Vagina (tissue), 2 donors: ENCODE data around the gene UQCR11. TPM values are rescaled to one million over a fixed set of nuclear protein-coding genes. Genes with fewer than 3 reads are reported as not detected.

Experiments used
- DNase-seq, 2 donors: peaks; one replicate each; pipeline ENCODE4 v3.0.0-alpha.2; 2017; ENCODE audit errors: extremely low spot score in 2 of 2
- H3K27ac ChIP-seq: fragments of 200-600 bp; sonication (generic); one replicate; pipeline ENCODE4 v1.5.1; 2019
- H3K27me3 ChIP-seq: fragments of 200-600 bp; sonication (generic); one replicate; pipeline ENCODE4 v1.5.1; 2019
- H3K36me3 ChIP-seq, 2 donors: fragments of 200-600 bp; sonication (generic); one replicate each; pipeline ENCODE4 v1.5.1; 2017 to 2019
- H3K4me1 ChIP-seq: fragments of 200-600 bp; sonication (generic); one replicate; pipeline ENCODE4 v1.5.1; 2019
- H3K4me3 ChIP-seq, 2 donors: fragments of 200-600 bp; sonication (generic); 1 replicate in 1 of 2; 2 replicates in 1 of 2; pipeline ENCODE4 v1.5.1; 2016 to 2019
- H3K9me3 ChIP-seq: fragments of 200-600 bp; sonication (generic); one replicate; pipeline ENCODE4 v1.5.1; 2019
- CTCF ChIP-seq, 3 experiments: fragments of 450-650 bp in 2 of 3; fragments of 200-600 bp in 1 of 3; sonication (generic) in 1 of 3; IDR thresholded peaks; one replicate each; pipeline ENCODE4 v1.5.1; 2017 to 2019; ENCODE audit warnings: antibody characterized with exemption in 3 of 3, mild to moderate bottlenecking in 2 of 3, moderate library complexity in 2 of 3
- POLR2A ChIP-seq, 2 donors: fragments of 450-650 bp; IDR thresholded peaks; one replicate each; pipeline ENCODE4 v1.6.1; 2017; ENCODE audit warnings: antibody characterized with exemption in 2 of 2, mild to moderate bottlenecking in 2 of 2, moderate library complexity in 2 of 2
- POLR2AphosphoS5 ChIP-seq, 2 donors: sonication (generic); formaldehyde crosslinking; IDR thresholded peaks; one replicate each; pipeline ENCODE4 v1.9.0; 2017; ENCODE audit warnings: antibody characterized with exemption in 2 of 2, mild to moderate bottlenecking in 2 of 2, low read depth in 1 of 2; ENCODE audit not compliant: insufficient read depth in 1 of 2
- intact Hi-C: fragments of 100-400 bp; cut with DNase I; formaldehyde crosslinking; loops from one replicate; pipeline ENCODE4 v1.15.1; 2023
- total RNA-seq: library from RNA; depleted of rRNA; stranded (reverse); fragments of >200 nt; gene quantifications from one replicate; pipeline ENCODE4 v1.2.3, GENCODE V29; 2016

The UQCR11 gene
- total RNA-seq, 1 donor from 2014 or later = 79.8 TPM

GRCh38 chr19:1651568-1652291, 46.5 kb upstream of the UQCR11 start:
- H3K36me3 ChIP-seq = no peaks in the 10 kb centered on the region
- peaks cover 31% of the 10 kb centered on the region for H3K4me1 ChIP-seq
- TF ChIP-seq POLR2A (IDR thresholded peaks at IDR 0.05) (no peak), CTCF (IDR thresholded peaks at IDR 0.05) (no peak), POLR2AphosphoS5 (IDR thresholded peaks at IDR 0.05; ENCODE audit: insufficient read depth in 1 of 2, low read depth in 1 of 2) (no peak)
- peak overlapping the region; percentile 57 to 91 for H3K4me3 ChIP-seq
- DNase-seq = no peak
- intact Hi-C loops = loop anchor here (2.0 kb wide), 1 partner anchor 45 kb away; no protein-coding TSS in a partner anchor
- no peaks in the 10 kb centered on the region for H3K27me3 ChIP-seq
- no peaks in the 10 kb centered on the region for H3K9me3 ChIP-seq
- peak overlapping the region; percentile 73 for H3K27ac ChIP-seq

- DNase-seq = no peak
- intact Hi-C loops = no loop called here
- Histone ChIP-seq H3K4me1 (peaks cover 31% of the 10 kb centered on the region), H3K9me3 (no peaks in the 10 kb centered on the region), H3K27me3 (no peaks in the 10 kb centered on the region), H3K4me3 (peak overlapping the region; percentile 57 to 91), H3K36me3 (peaks cover 0 to 4% of the 10 kb centered on the region in 2 donors), H3K27ac (peak overlapping the region; percentile 73)
- TF ChIP-seq CTCF (IDR thresholded peaks at IDR 0.05) (peak in 1 of 3 experiments; percentile 15), POLR2A (IDR thresholded peaks at IDR 0.05) (no peak), POLR2AphosphoS5 (IDR thresholded peaks at IDR 0.05; ENCODE audit: insufficient read depth in 1 of 2, low read depth in 1 of 2) (no peak)
These were observed 45.6 kb upstream of the UQCR11 start for GRCh38 chr19:1650650-1651567.

DNA sequence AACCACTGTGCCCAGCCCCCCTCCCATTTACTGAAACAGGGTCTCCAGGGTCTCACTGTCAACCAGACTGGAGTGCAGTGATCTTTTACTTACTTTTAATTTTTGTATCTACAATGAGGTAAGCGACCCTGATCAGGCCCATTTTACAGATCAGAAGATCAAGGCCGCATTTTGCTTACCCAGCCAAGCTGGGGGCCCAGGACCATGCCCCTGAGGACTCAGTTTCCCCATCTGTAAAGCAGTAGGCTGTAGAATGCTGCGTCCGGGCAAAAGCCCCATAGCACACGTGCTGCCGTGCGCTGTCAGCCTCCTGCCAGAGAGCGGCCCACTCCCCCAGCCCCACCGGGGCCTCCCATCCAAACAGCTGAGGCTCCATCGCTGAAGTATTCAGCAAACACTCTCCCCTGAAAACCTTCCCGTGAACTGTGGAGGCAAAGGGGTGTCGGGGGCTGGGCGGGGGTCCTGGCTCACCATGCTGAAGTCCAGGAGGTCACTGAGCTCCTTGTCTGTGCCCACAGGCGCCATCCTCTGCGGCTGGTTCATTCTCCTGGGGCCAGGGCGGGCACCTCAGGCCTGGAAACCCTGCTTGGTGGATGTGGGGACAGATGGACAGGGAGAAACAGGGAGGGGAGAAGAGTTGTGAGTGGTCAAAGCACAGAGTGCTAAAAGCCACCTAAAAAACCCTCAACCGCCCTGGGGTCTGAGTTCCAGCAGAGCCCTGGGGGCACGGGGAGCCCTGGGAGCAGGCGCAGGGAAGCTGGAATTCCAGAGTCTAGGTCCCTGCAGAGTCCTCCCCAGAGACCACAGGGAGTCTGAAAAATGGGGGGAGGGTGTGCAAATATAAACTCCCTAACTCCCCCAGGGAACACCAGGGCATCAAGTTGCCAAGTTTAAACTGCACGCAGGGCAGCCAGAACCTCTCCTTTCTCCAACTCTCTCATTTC, 44.7 kb upstream of the UQCR11 start:
- Histone ChIP-seq H3K36me3 (peaks cover 0 to 4% of the 10 kb centered on the region in 2 donors), H3K27ac (peak overlapping the region; percentile 73), H3K9me3 (no peaks in the 10 kb centered on the region), H3K4me3 (peak overlapping the region; percentile 57 to 91), H3K4me1 (peaks cover 31% of the 10 kb centered on the region), H3K27me3 (no peaks in the 10 kb centered on the region)
- intact Hi-C loops = no loop called here
- no peak for DNase-seq
- TF ChIP-seq POLR2AphosphoS5 (IDR thresholded peaks at IDR 0.05; ENCODE audit: insufficient read depth in 1 of 2, low read depth in 1 of 2) (no peak), POLR2A (IDR thresholded peaks at IDR 0.05) (no peak), CTCF (IDR thresholded peaks at IDR 0.05) (no peak)

GRCh38 chr19:1648920-1649541, 43.8 kb upstream of the UQCR11 start:
- Histone ChIP-seq H3K36me3 (peaks cover 0 to 4% of the 10 kb centered on the region in 2 donors), H3K4me1 (peaks cover 31% of the 10 kb centered on the region), H3K27ac (no peak overlapping the region), H3K27me3 (no peaks in the 10 kb centered on the region), H3K9me3 (no peaks in the 10 kb centered on the region), H3K4me3 (no peak overlapping the region)
- TF ChIP-seq POLR2A (IDR thresholded peaks at IDR 0.05) (no peak), CTCF (IDR thresholded peaks at IDR 0.05) (no peak)
- DNase-seq = no peak
- intact Hi-C loops = no loop called here
